HUES48 (cell line): Measurements from ENCODE around the gene CCNK.

Experiments used
- H3K27ac ChIP-seq: one replicate; pipeline ENCODE4 v1.7.0; 2013; ENCODE audit warnings: low read depth, low read length, inconsistent platforms
- H3K27me3 ChIP-seq: 2 replicates; pipeline ENCODE4 v1.6.1; 2013; ENCODE audit warnings: mild to moderate bottlenecking, low read length; ENCODE audit not compliant: control insufficient read depth, insufficient read depth
- H3K36me3 ChIP-seq: 2 replicates; pipeline ENCODE4 v1.6.1; 2013; ENCODE audit warnings: low read length; ENCODE audit not compliant: control insufficient read depth, insufficient read depth
- H3K4me1 ChIP-seq: 2 replicates; pipeline ENCODE4 v1.6.1; 2013; ENCODE audit warnings: mild to moderate bottlenecking, low read length; ENCODE audit not compliant: control insufficient read depth, insufficient read depth
- H3K4me3 ChIP-seq: 2 replicates; pipeline ENCODE4 v1.5.1; 2013; ENCODE audit warnings: mild to moderate bottlenecking, low read depth, low read length
- H3K9ac ChIP-seq: 2 replicates; pipeline ENCODE4 v1.6.1; 2013; ENCODE audit warnings: mild to moderate bottlenecking, low read depth, low read length, moderate library complexity
- H3K9me3 ChIP-seq: 2 replicates; pipeline ENCODE4 v1.6.1; 2013; ENCODE audit warnings: low read length; ENCODE audit not compliant: control insufficient read depth, insufficient read depth

Gene CCNK

GRCh38 chr14:99521176-99522024 is 40.2 kb downstream of the CCNK start:
- Histone ChIP-seq H3K9me3 (no peaks in the 10 kb centered on the region), H3K27me3 (no peaks in the 10 kb centered on the region), H3K27ac (peak overlapping the region; percentile 86), H3K4me1 (peaks cover 36% of the 10 kb centered on the region), H3K9ac (no peak overlapping the region), H3K4me3 (no peak overlapping the region), H3K36me3 (no peaks in the 10 kb centered on the region)

- Histone ChIP-seq H3K36me3 (no peaks in the 10 kb centered on the region), H3K4me3 (no peak overlapping the region), H3K9me3 (no peaks in the 10 kb centered on the region), H3K9ac (no peak overlapping the region), H3K27ac (peak overlapping the region; percentile 86), H3K27me3 (no peaks in the 10 kb centered on the region), H3K4me1 (peaks cover 36% of the 10 kb centered on the region)
Measured at GRCh38 chr14:99522025-99522401, 40.8 kb downstream of the CCNK start.

GRCh38 chr14:99522457-99522891 is 41.3 kb downstream of the CCNK start:
- Histone ChIP-seq H3K27me3 (no peaks in the 10 kb centered on the region), H3K4me3 (no peak overlapping the region), H3K4me1 (peaks cover 38% of the 10 kb centered on the region), H3K9ac (no peak overlapping the region), H3K27ac (peak overlapping the region; percentile 86), H3K36me3 (no peaks in the 10 kb centered on the region), H3K9me3 (no peaks in the 10 kb centered on the region)

- Histone ChIP-seq H3K9me3 (no peaks in the 10 kb centered on the region), H3K36me3 (no peaks in the 10 kb centered on the region), H3K4me3 (no peak overlapping the region), H3K27me3 (no peaks in the 10 kb centered on the region), H3K27ac (peak overlapping the region; percentile 86), H3K9ac (no peak overlapping the region), H3K4me1 (peaks cover 44% of the 10 kb centered on the region)
Measured at GRCh38 chr14:99522934-99523703, 41.9 kb downstream of the CCNK start.

GRCh38 chr14:99523704-99524055 is 42.5 kb downstream of the CCNK start:
- no peak overlapping the region for H3K9ac ChIP-seq
- H3K27me3 ChIP-seq, result no peaks in the 10 kb centered on the region
- H3K27ac ChIP-seq, result peak overlapping the region; percentile 86
- no peaks in the 10 kb centered on the region for H3K9me3 ChIP-seq
- H3K4me3 ChIP-seq, result no peak overlapping the region
- H3K36me3 ChIP-seq, result no peaks in the 10 kb centered on the region
- H3K4me1 ChIP-seq, result peaks cover 45% of the 10 kb centered on the region

- H3K9me3 ChIP-seq, result no peaks in the 10 kb centered on the region
- H3K4me1 ChIP-seq, result peaks cover 45% of the 10 kb centered on the region
- H3K9ac ChIP-seq, result no peak overlapping the region
- H3K36me3 ChIP-seq, result no peaks in the 10 kb centered on the region
- H3K27me3 ChIP-seq, result no peaks in the 10 kb centered on the region
- no peak overlapping the region for H3K4me3 ChIP-seq
- H3K27ac ChIP-seq, result peak overlapping the region; percentile 72
Measured at GRCh38 chr14:99524091-99524661, 43.0 kb downstream of the CCNK start.

GRCh38 chr14:99524804-99525698 is 43.8 kb downstream of the CCNK start:
- Histone ChIP-seq H3K4me1 (peaks cover 45% of the 10 kb centered on the region), H3K36me3 (no peaks in the 10 kb centered on the region)

GRCh38 chr14:99525699-99526080 is 44.5 kb downstream of the CCNK start:
- no peaks in the 10 kb centered on the region for H3K27me3 ChIP-seq

More at GRCh38 chr14:99524804-99525698, 43.8 kb downstream of the CCNK start:
- no peaks in the 10 kb centered on the region for H3K27me3 ChIP-seq
- H3K27ac ChIP-seq, result peak overlapping the region; percentile 72
- H3K4me3 ChIP-seq, result no peak overlapping the region
- no peak overlapping the region for H3K9ac ChIP-seq
- H3K9me3 ChIP-seq, result no peaks in the 10 kb centered on the region

GRCh38 chr14:99527026-99527425 is 45.8 kb downstream of the CCNK start:
- Histone ChIP-seq H3K36me3 (no peaks in the 10 kb centered on the region), H3K27ac (no peak overlapping the region), H3K27me3 (no peaks in the 10 kb centered on the region), H3K4me1 (peaks cover 57% of the 10 kb centered on the region), H3K9ac (no peak overlapping the region), H3K9me3 (no peaks in the 10 kb centered on the region), H3K4me3 (no peak overlapping the region)

More at GRCh38 chr14:99525699-99526080, 44.5 kb downstream of the CCNK start:
- H3K9ac ChIP-seq, result no peak overlapping the region
- H3K27ac ChIP-seq, result no peak overlapping the region
- H3K36me3 ChIP-seq, result no peaks in the 10 kb centered on the region
- H3K4me1 ChIP-seq, result peaks cover 52% of the 10 kb centered on the region
- H3K9me3 ChIP-seq, result no peaks in the 10 kb centered on the region
- no peak overlapping the region for H3K4me3 ChIP-seq

- H3K9me3 ChIP-seq, result no peaks in the 10 kb centered on the region
- no peaks in the 10 kb centered on the region for H3K36me3 ChIP-seq
- H3K4me1 ChIP-seq, result peaks cover 51% of the 10 kb centered on the region
- no peaks in the 10 kb centered on the region for H3K27me3 ChIP-seq
- no peak overlapping the region for H3K4me3 ChIP-seq
- H3K9ac ChIP-seq, result no peak overlapping the region
- H3K27ac ChIP-seq, result no peak overlapping the region
Measured at GRCh38 chr14:99527427-99528076, 46.3 kb downstream of the CCNK start.
